ENCODE data around the gene TRIM65. TPM values are rescaled to one million over a fixed set of nuclear protein-coding genes. Genes with fewer than 3 reads are reported as not detected.

Gene TRIM65
- total and polyA plus RNA-seq, 2 of the 13 experiments (the other 11 are each of a cell fraction or from before 2014, with no cell fraction given), result 10.3 to 22.4 TPM

DNA sequence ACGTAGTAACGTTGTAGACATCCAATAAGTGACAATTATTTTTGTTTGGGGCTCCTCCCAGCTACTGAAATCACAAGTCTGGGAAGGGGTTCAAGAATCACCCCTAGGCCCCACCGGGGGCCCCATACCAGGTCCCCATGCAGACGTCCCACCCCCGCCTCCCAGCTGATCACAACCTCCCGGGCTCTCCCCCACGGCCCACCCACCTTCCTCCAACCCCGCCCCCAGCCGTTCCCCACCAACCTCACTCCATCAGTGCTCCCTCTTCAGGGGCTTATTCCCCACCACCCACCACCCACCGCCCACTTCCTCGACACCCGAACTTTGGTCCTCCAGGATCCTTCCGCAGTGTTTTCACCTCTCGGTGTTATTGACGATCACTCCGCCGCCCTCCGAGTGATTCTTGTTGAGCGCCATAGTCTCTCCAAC, 41.9 kb downstream of the TRIM65 start (continued):
- TF ChIP-seq CHD2 (IDR thresholded peaks at IDR 0.05; ENCODE audit: low read depth, low read length) (peak; percentile 72), FOXO1 (CRISPR knock-in tag; IDR thresholded peaks at IDR 0.05) (no peak), NBN (conservative IDR thresholded peaks at IDR 0.05) (no peak), SRSF9 (IDR thresholded peaks at IDR 0.05; ENCODE audit: borderline replicate concordance, insufficient read depth, low read depth, low read length, poor library complexity, severe bottlenecking) (no peak), JUNB (CRISPR knock-in tag; IDR thresholded peaks at IDR 0.05; ENCODE audit: borderline replicate concordance) (no peak), KDM5B (CRISPR knock-in tag; IDR thresholded peaks at IDR 0.05; ENCODE audit: borderline replicate concordance) (no peak), ZBTB7A (CRISPR knock-in tag; IDR thresholded peaks at IDR 0.05) (peak; percentile 60; the same call in 1 of the 2 replicates), ZKSCAN1 (IDR thresholded peaks at IDR 0.05; ENCODE audit: low read length) (no peak; the same call in 1 of the 2 replicates), ZNF34 (CRISPR knock-in tag; IDR thresholded peaks at IDR 0.05; ENCODE audit: borderline replicate concordance) (no peak), ZNF550 (CRISPR knock-in tag; IDR thresholded peaks at IDR 0.05; ENCODE audit: borderline replicate concordance) (no peak), SP140L (CRISPR knock-in tag; IDR thresholded peaks at IDR 0.05; ENCODE audit: borderline replicate concordance) (no peak), ZMYM4 (CRISPR knock-in tag; IDR thresholded peaks at IDR 0.05) (no peak), ZNF468 (CRISPR knock-in tag; IDR thresholded peaks at IDR 0.05) (no peak), POLR2AphosphoS2 (IDR thresholded peaks at IDR 0.05; ENCODE audit: low read depth, low read length) (no peak), CREM (IDR thresholded peaks at IDR 0.05) (no peak), CREM (CRISPR knock-in tag; IDR thresholded peaks at IDR 0.05) (no peak), ZNF276 (CRISPR knock-in tag; IDR thresholded peaks at IDR 0.05; ENCODE audit: low read depth) (no peak), DDIT3 (CRISPR knock-in tag; IDR thresholded peaks at IDR 0.05) (no peak), HNF4A (CRISPR knock-in tag; IDR thresholded peaks at IDR 0.05) (peak; percentile 10; the same call in 1 of the 2 replicates), TCF12 (IDR thresholded peaks at IDR 0.05) (no peak), TCF12 (CRISPR knock-in tag; IDR thresholded peaks at IDR 0.05) (no peak), PHF8 (CRISPR knock-in tag; IDR thresholded peaks at IDR 0.05) (peak; percentile 48; the same call in 1 of the 2 replicates), ARHGAP35 (CRISPR knock-in tag; IDR thresholded peaks at IDR 0.05; ENCODE audit: borderline replicate concordance) (no peak)
- TF ChIP-seq, protein P1, sequence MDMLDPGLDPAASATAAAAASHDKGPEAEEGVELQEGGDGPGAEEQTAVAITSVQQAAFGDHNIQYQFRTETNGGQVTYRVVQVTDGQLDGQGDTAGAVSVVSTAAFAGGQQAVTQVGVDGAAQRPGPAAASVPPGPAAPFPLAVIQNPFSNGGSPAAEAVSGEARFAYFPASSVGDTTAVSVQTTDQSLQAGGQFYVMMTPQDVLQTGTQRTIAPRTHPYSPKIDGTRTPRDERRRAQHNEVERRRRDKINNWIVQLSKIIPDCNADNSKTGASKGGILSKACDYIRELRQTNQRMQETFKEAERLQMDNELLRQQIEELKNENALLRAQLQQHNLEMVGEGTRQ (IDR thresholded peaks at IDR 0.05; ENCODE audit: low read depth, low read length), result no peak
- TF ChIP-seq, protein P1 (CRISPR knock-in tag; IDR thresholded peaks at IDR 0.05; ENCODE audit: borderline replicate concordance), result no peak
- TF ChIP-seq, protein P2, sequence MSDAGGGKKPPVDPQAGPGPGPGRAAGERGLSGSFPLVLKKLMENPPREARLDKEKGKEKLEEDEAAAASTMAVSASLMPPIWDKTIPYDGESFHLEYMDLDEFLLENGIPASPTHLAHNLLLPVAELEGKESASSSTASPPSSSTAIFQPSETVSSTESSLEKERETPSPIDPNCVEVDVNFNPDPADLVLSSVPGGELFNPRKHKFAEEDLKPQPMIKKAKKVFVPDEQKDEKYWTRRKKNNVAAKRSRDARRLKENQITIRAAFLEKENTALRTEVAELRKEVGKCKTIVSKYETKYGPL (CRISPR knock-in tag; IDR thresholded peaks at IDR 0.05), result no peak

Data from HepG2 (cell line).